Uterus (tissue), 4 donors: ENCODE data around the gene SRPK2. TPM values are rescaled to one million over a fixed set of nuclear protein-coding genes. Genes with fewer than 3 reads are reported as not detected.

Source experiments
- DNase-seq, 2 donors: peaks; one replicate each; pipeline ENCODE4 v3.0.0-alpha.2; 2019 to 2020
- H3K27ac ChIP-seq, 2 donors: fragments of 200-600 bp; sonication (generic); 1 replicate in 1 of 2; 2 replicates in 1 of 2; pipeline ENCODE4 v1.5.1; 2016 to 2018
- H3K27me3 ChIP-seq, 2 donors: fragments of 200-600 bp; sonication (generic); one replicate each; pipeline ENCODE4 v1.5.1; 2018 to 2019; ENCODE audit warnings: control low read depth in 1 of 2
- H3K36me3 ChIP-seq, 2 donors: fragments of 200-600 bp; sonication (generic); one replicate each; pipeline ENCODE4 v1.5.1; 2019; ENCODE audit warnings: control low read depth in 1 of 2
- H3K4me1 ChIP-seq, 2 donors: fragments of 200-600 bp; sonication (generic); one replicate each; pipeline ENCODE4 v1.5.1; 2018 to 2019; ENCODE audit warnings: control low read depth in 1 of 2
- H3K4me3 ChIP-seq, 2 donors: fragments of 200-600 bp; sonication (generic); 1 replicate in 1 of 2; 2 replicates in 1 of 2; pipeline ENCODE4 v1.5.1; 2018 to 2019; ENCODE audit warnings: mild to moderate bottlenecking in 1 of 2
- H3K9me3 ChIP-seq, 2 donors: fragments of 200-600 bp; sonication (generic); one replicate each; pipeline ENCODE4 v1.5.1; 2019; ENCODE audit warnings: control low read depth in 1 of 2
- CTCF ChIP-seq, 4 experiments: fragments of 200-600 bp in 2 of 4; fragments of 450-650 bp in 2 of 4; sonication (generic) in 2 of 4; IDR thresholded peaks; one replicate each; pipeline ENCODE4 v1.5.1; 2016 to 2019; ENCODE audit warnings: antibody characterized with exemption in 4 of 4, mild to moderate bottlenecking in 2 of 4, moderate library complexity in 1 of 4
- POLR2A ChIP-seq, 2 donors: fragments of 450-650 bp; IDR thresholded peaks; one replicate each; pipeline ENCODE4 v1.6.1; 2016; ENCODE audit warnings: antibody characterized with exemption in 2 of 2, mild to moderate bottlenecking in 1 of 2, moderate library complexity in 1 of 2
- intact Hi-C: fragments of 100-400 bp; cut with DNase I; formaldehyde crosslinking; loops from one replicate; pipeline ENCODE4 v1.15.1; 2023; ENCODE audit warnings: low total_unique reads
- total RNA-seq, 4 donors: library from RNA; depleted of rRNA in 3 of 4; stranded (reverse); fragments of >200 nt in 3 of 4; gene quantifications; one replicate each; pipeline versions ENCODE4 v1.1.0 to v1.2.4, GENCODE V29; 2014 to 2023
- donor health status: DM: yes; HTN: yes; CAD: no.

The SRPK2 gene
- total RNA-seq, 4 donors from 2014 or later = 40.0 to 129 (median 76.6) TPM

DNA sequence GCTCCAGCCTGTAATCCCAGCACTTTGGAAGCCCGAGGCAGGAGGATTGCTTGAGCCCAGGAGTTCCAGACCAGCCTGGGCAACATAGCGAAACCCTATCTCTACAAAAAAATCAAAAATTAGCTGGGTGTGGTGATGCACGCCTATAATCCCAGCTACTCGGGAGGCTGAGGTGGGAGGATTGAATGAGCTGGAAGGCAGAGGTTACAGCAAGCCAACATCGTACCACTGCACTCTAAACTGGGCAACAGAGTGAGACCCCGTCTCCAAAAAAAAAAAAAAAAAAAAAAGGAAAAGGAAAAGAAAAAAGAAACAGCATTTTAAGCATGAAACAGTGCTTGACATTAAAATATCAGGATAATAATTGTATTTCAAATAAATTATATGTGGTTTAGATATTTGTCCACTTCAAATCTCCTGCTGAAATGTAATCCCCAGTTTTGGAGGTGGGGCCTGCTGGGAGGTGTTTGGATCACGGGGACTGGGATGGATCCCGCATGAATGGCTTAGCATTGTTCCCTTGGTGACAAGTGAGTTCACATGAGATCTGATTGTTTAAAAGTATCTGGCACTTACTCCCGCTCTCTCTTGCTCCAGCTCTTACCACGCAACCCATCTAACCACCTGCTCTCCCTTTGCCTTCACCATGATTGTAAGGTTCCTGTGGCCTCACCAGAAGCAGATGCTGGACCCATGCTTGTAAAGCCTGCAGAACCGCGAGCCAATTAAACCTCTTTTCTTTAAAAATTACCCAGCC is 103.4 kb downstream of the SRPK2 start:
- DNase-seq = no peak
- Histone ChIP-seq H3K27me3 (no peaks in the 10 kb centered on the region), H3K36me3 (no peaks in the 10 kb centered on the region), H3K4me1 (no peaks in the 10 kb centered on the region), H3K4me3 (no peak overlapping the region), H3K9me3 (no peaks in the 10 kb centered on the region), H3K27ac (no peak overlapping the region)
- intact Hi-C loops = no loop called here
- TF ChIP-seq POLR2A (IDR thresholded peaks at IDR 0.05) (no peak), CTCF (IDR thresholded peaks at IDR 0.05) (no peak)

DNA sequence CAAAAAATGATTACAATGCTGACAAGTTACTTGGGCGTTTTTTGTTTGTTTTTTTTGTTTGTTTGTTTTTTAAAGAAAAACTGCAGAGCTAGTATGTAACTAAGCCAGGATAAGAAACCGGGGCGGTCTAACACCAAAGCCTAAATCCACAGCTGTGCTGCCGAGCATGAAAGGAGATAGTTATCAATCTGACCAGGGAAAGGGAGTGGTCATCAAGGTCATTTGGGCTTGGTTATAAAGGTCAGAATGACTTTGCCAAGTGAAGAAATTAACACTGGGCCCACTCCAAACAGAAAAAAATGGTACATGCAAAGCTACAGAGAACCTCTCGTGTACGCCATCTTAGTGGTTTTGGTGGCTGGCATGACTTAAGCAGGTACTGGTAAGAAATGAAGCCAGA is 104.7 kb downstream of the SRPK2 start:
- Histone ChIP-seq H3K4me3 (no peak overlapping the region), H3K4me1 (no peaks in the 10 kb centered on the region), H3K27ac (no peak overlapping the region), H3K9me3 (no peaks in the 10 kb centered on the region), H3K36me3 (no peaks in the 10 kb centered on the region), H3K27me3 (no peaks in the 10 kb centered on the region)
- DNase-seq = no peak
- intact Hi-C loops = no loop called here
- TF ChIP-seq CTCF (IDR thresholded peaks at IDR 0.05) (no peak), POLR2A (IDR thresholded peaks at IDR 0.05) (no peak)

DNA sequence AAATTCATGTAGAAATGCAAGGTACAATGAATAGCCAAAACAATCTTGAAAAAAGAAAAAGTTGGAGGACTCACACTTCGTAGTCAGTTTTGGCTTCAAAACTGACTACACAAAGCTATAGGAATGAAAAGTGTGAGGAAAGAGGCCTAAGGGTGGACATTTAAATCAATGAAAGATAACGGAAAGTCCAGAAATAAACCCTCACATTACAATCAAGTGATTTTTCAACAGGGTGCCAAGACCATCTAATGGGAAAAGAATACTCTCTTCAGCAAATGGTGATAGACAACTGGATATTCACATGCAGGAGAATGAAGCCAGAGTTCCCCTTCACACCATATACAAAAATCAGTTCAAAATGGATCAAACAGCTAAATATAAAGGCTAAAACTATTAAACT is 106.8 kb downstream of the SRPK2 start:
- no peak for TF ChIP-seq CTCF (IDR thresholded peaks at IDR 0.05)
- TF ChIP-seq POLR2A (IDR thresholded peaks at IDR 0.05) = no peak
- H3K27me3 ChIP-seq = no peaks in the 10 kb centered on the region
- no peak overlapping the region for H3K4me3 ChIP-seq
- intact Hi-C loops = no loop called here
- no peaks in the 10 kb centered on the region for H3K4me1 ChIP-seq
- H3K36me3 ChIP-seq = no peaks in the 10 kb centered on the region
- no peak overlapping the region for H3K27ac ChIP-seq
- H3K9me3 ChIP-seq = no peaks in the 10 kb centered on the region
- DNase-seq = no peak

- H3K9me3 ChIP-seq = no peaks in the 10 kb centered on the region
- no peak for DNase-seq
- H3K4me3 ChIP-seq = no peak overlapping the region
- no peaks in the 10 kb centered on the region for H3K27me3 ChIP-seq
- H3K36me3 ChIP-seq = no peaks in the 10 kb centered on the region
- intact Hi-C loops = no loop called here
- no peaks in the 10 kb centered on the region for H3K4me1 ChIP-seq
- TF ChIP-seq CTCF (IDR thresholded peaks at IDR 0.05) = no peak
- TF ChIP-seq POLR2A (IDR thresholded peaks at IDR 0.05) = no peak
- H3K27ac ChIP-seq = no peak overlapping the region
Measured at GRCh38 chr7:105279688-105280007, 109.1 kb downstream of the SRPK2 start.

- H3K9me3 ChIP-seq = no peaks in the 10 kb centered on the region
- H3K4me3 ChIP-seq = no peak overlapping the region
- H3K27me3 ChIP-seq = no peaks in the 10 kb centered on the region
- intact Hi-C loops = no loop called here
- no peak for DNase-seq
- no peak overlapping the region for H3K27ac ChIP-seq
- no peaks in the 10 kb centered on the region for H3K36me3 ChIP-seq
- no peak for TF ChIP-seq CTCF (IDR thresholded peaks at IDR 0.05)
- TF ChIP-seq POLR2A (IDR thresholded peaks at IDR 0.05) = no peak
- H3K4me1 ChIP-seq = no peaks in the 10 kb centered on the region
Measured at GRCh38 chr7:105278973-105279687, 109.6 kb downstream of the SRPK2 start.
